ENCODE results near the gene ARHGEF38.

The ARHGEF38 gene

DNA sequence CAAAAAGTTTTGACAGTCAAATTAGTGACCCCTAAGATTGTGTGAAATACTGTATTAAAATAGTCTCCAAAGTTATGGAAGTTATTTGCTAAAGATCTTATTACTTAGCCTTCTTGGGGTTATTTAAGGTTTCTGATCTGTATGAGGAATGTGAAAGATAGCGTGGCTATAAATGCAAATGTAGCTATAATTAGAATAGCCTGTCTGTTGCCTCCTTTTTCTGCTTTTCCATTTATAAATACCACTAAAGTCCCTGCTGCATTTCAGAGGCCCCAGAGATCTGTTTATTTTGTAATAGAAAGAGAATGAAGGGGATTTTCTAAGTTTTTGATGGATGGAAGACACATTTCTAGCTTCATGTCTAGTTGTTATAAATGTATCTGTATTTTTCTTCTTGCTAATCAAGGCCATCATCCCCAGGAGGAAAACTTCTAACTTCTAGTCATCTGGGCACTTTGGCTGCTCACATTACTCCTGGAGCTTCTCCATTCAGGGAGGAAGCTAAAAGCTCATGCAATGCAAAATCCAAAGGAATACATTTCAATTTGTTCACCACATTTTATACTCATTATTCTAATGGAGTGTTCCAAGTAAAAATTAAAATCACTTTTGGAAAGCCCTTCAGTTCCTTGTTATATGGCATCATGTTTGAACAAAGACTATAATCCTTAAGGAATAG is 82.1 kb downstream of the ARHGEF38 start:
- DNase-seq (ENCODE audit: low read depth): no peak
- no peak overlapping the region for H3K4me3 ChIP-seq (ENCODE audit: low read depth, low read length)
- TF ChIP-seq, protein P1, sequence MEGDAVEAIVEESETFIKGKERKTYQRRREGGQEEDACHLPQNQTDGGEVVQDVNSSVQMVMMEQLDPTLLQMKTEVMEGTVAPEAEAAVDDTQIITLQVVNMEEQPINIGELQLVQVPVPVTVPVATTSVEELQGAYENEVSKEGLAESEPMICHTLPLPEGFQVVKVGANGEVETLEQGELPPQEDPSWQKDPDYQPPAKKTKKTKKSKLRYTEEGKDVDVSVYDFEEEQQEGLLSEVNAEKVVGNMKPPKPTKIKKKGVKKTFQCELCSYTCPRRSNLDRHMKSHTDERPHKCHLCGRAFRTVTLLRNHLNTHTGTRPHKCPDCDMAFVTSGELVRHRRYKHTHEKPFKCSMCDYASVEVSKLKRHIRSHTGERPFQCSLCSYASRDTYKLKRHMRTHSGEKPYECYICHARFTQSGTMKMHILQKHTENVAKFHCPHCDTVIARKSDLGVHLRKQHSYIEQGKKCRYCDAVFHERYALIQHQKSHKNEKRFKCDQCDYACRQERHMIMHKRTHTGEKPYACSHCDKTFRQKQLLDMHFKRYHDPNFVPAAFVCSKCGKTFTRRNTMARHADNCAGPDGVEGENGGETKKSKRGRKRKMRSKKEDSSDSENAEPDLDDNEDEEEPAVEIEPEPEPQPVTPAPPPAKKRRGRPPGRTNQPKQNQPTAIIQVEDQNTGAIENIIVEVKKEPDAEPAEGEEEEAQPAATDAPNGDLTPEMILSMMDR (IDR thresholded peaks at IDR 0.05; ENCODE audit: control insufficient read depth, extremely low read depth, insufficient read depth): no peak

DNA sequence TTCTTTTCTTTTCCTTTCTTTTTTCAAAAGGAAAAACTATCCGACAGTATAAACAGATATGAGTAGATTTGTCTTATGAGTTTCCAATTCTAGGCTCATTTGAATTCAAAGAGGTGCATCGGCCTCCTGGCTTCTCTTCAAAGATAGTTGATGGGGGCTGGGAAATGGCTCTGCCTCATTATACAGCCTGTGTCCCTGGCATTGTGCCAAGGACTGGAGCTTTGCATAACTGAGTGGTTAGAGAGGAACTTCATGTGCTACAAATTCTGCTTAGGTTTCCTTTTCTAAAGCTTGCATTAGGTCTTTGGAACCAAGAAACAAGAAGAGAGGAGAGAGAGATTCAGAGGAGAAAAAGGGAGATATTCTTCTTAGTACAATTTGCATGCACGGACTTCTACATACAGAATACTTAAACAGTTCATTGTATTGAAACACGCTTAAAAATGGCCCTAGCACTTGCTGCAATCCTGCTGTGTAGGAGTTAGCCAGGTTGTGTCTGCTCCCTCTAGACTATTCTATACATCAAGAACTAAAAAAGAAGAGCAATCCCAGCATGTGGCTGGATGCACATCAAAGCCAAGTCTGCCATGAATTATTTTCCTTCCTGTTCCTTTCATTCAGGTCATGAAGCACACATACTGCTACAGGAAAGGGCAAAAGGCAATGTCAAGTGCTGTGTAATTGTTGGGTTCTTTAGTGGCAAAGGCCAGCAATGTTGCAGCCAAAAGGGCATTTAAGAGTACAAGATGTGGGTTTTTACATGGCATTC is 85.2 kb downstream of the ARHGEF38 start:
- no peak for DNase-seq (ENCODE audit: low read depth)
- H3K4me3 ChIP-seq (ENCODE audit: low read depth, low read length): no peak overlapping the region
- TF ChIP-seq, protein P1 (IDR thresholded peaks at IDR 0.05; ENCODE audit: control insufficient read depth, extremely low read depth, insufficient read depth): no peak

DNA sequence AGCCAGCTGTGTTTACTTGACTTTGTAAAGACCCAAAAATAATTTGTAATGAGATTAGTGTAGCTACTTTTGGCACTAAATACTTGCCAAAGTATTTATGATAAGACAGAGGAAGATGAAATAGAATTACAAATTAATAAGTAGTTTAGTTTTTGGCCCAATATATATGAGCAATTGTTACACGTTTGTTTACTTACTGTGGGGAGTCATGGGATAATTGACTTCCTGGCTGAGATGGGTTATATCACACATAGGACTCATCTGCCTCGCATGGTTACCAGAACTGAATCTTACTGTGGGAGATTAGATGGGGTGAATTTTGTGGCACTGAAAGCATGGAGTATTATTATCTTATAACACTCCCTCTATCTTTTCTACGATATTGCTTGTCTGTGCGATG is 89.4 kb downstream of the ARHGEF38 start:
- no peak overlapping the region for H3K4me3 ChIP-seq (ENCODE audit: low read depth, low read length)
- no peak for DNase-seq (ENCODE audit: low read depth)
- TF ChIP-seq, protein P1 (IDR thresholded peaks at IDR 0.05; ENCODE audit: control insufficient read depth, extremely low read depth, insufficient read depth): no peak

DNA sequence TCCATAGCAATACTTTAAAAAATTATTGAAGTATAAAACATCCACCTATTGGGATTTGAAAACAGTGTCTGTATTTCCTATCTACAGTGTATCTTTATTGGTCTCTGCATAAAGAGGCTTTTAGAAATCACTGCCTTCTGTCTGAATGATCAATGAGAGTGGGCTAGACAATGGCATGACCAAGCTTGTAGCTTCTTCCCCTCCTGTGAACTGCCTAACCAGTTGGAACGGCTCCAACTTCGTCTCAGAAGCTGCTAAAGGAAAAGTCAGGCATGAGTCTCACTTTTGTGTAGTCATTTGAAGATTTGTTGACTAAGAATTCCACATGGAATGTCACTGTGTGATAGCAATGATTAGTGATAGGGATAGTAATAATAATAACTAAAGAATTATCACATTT is 91.8 kb downstream of the ARHGEF38 start:
- TF ChIP-seq, protein P1 (IDR thresholded peaks at IDR 0.05; ENCODE audit: control insufficient read depth, extremely low read depth, insufficient read depth): no peak
- no peak for DNase-seq (ENCODE audit: low read depth)

DNA sequence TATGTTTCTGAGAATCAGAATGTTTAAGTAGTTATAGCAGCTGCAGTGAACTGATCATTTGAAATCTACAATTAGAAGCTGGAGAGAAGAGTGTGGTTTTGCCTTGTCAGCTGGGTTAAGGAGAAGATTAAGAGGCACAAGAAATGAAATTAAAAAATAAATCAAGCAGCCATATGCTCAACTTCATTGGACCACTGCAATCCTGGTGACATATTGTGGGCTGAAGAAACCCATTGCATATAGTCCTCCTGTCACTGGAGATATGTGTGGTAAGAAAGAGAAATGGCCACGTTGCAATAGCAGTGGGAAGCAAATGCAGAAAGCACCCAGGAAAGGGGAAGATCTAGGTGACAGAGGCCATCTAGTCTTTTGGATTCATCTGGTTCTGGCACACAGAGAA is 93.0 kb downstream of the ARHGEF38 start:
- no peak overlapping the region for H3K4me3 ChIP-seq (ENCODE audit: low read depth, low read length)
- TF ChIP-seq, protein P1 (IDR thresholded peaks at IDR 0.05; ENCODE audit: control insufficient read depth, extremely low read depth, insufficient read depth): no peak
- no peak for DNase-seq (ENCODE audit: low read depth)

More for the DNA sequence above, 91.8 kb downstream of the ARHGEF38 start:
- H3K4me3 ChIP-seq (ENCODE audit: low read depth, low read length): no peak overlapping the region

DNA sequence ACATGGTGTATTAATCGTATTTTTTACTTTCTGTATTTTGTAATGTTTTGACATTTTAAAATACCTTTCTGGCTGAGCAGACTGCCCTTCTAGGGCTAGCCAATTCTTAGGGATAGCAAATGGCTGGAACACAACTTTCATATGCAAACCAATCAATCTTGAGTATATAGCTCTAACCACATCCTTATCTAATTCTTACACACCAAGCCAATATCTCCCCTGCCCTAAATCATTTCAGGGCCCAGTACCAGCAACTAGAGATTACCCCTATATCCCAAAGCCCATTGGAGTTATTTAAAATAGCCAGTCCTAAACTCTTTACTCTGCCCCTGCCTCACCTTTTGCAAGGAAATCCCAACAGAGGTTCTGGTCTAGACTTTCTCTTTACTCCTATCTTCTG is 97.8 kb downstream of the ARHGEF38 start:
- no peak for DNase-seq (ENCODE audit: low read depth)
- H3K4me3 ChIP-seq (ENCODE audit: low read depth, low read length): no peak overlapping the region
- TF ChIP-seq, protein P1 (IDR thresholded peaks at IDR 0.05; ENCODE audit: control insufficient read depth, extremely low read depth, insufficient read depth): no peak

All from LNCaP clone FGC (cell line).